Mammary epithelial cell (primary cell): ENCODE results near the gene PIANP.

ENCODE experiments used
- EZH2 ChIP-seq: IDR thresholded peaks from 2 replicates; pipeline ENCODE4 v1.6.1; 2012; ENCODE audit warnings: low read length, inconsistent platforms, borderline replicate concordance
- TF ChIP-seq, protein P1 (sequence below), 2 donors: IDR thresholded peaks in 1 of 2; conservative IDR thresholded peaks in 1 of 2; 2 replicates each; pipeline ENCODE4 v1.5.1; 2011 to 2012; ENCODE audit warnings: inconsistent platforms in 2 of 2, low read length in 2 of 2, mild to moderate bottlenecking in 2 of 2, control low read depth in 1 of 2, low read depth in 1 of 2; ENCODE audit not compliant: insufficient read depth in 1 of 2; ENCODE audit errors: extremely low read depth in 1 of 2

DNA sequence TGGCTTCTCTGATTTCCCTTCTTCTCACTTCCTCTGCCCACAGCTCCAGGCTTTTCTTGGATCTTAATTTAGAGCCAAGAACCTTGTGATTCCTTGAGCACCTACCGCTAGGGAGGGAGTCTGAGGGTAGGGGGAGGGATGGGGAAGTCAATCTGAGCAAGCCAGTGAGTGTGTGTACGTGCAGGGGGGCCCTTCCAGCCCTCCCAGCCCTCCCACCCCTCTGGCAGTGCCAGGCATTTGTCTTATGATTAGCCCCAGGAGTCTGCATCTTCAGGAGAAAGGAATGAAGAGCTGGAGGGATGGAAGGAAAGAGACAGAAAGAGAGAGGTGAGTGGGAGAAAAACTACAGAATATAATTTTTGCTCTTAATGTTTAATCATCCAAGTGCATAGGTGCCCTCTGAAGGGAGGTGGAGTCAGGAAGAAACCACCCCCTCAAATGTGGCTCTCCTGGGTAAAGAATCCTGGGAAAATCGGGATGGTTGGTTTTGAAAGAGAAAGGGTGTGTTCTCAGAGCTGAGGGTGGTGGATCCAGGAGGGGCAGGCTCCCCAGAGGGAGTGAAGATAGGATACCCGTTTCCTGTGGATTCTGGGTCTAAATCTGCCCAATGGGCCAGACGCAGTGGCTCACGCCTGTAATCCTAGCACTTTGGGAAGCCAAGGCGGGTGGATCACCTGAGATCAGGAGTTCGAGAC, 2.1 kb downstream of the PIANP start:
- TF ChIP-seq, protein P1, sequence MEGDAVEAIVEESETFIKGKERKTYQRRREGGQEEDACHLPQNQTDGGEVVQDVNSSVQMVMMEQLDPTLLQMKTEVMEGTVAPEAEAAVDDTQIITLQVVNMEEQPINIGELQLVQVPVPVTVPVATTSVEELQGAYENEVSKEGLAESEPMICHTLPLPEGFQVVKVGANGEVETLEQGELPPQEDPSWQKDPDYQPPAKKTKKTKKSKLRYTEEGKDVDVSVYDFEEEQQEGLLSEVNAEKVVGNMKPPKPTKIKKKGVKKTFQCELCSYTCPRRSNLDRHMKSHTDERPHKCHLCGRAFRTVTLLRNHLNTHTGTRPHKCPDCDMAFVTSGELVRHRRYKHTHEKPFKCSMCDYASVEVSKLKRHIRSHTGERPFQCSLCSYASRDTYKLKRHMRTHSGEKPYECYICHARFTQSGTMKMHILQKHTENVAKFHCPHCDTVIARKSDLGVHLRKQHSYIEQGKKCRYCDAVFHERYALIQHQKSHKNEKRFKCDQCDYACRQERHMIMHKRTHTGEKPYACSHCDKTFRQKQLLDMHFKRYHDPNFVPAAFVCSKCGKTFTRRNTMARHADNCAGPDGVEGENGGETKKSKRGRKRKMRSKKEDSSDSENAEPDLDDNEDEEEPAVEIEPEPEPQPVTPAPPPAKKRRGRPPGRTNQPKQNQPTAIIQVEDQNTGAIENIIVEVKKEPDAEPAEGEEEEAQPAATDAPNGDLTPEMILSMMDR (conservative IDR thresholded peaks at IDR 0.05 in 1 of 2, IDR thresholded peaks at IDR 0.05 in 1 of 2; ENCODE audit: extremely low read depth in 1 of 2, insufficient read depth in 1 of 2, low read depth in 1 of 2, low read length in 2 of 2) = no peak
- TF ChIP-seq EZH2 = no peak
